K562 (cell line): ENCODE data around the gene GSKIP. TPM values are rescaled to one million over a fixed set of nuclear protein-coding genes. Genes with fewer than 3 reads are reported as not detected.

ENCODE experiments used
- ATAC-seq: fragments of 200-7000 bp; cut with Tn5 transposase; 3 replicates; pipeline ENCODE4 v1.9.1; 2020; ENCODE audit warnings: moderate library complexity
- BruUV-seq: library from RNA; stranded (reverse); fragments of 400-500 nt; replicated peaks from 2 replicates; lab custom pipeline; 2021; lab: Mats Ljungman, UMichigan
- CTCF ChIA-PET: fragments of 300-600 bp; formaldehyde crosslinking; extraction: SDS; loops from one replicate; lab custom pipeline; 2021; ENCODE audit warnings: low intra/inter-chr PET ratio; lab: Yijun Ruan, JAX
- POLR2A ChIA-PET: fragments of 300-600, 350-650 bp; sonication (Branson Sonifier 250); formaldehyde crosslinking; extraction: SDS; loops from one replicate; lab custom pipeline; 2021; ENCODE audit warnings: antibody characterized with exemption, inconsistent platforms; lab: Yijun Ruan, JAX
- DNase-seq, 4 experiments: peaks; one replicate each; pipeline versions ENCODE4 v3.0.0 to v3.0.0-alpha.2; 2011 to 2018; ENCODE audit warnings: low spot score in 3 of 4, mixed read lengths in 3 of 4; ENCODE audit errors: extremely low read depth in 1 of 4
- FAIRE-seq: peaks from 2 replicates; lab custom pipeline; 2011; peaks lifted over from hg19 to GRCh38; lab: Jason Lieb, UNC
- H2AFZ ChIP-seq: 2 replicates; pipeline ENCODE4 v1.6.0; 2011; ENCODE audit warnings: low read depth, low read length, control low read depth, inconsistent platforms
- H3K27ac ChIP-seq: fragments of 200-600 bp; 3 replicates; pipeline ENCODE4 v1.8.0; 2011; ENCODE audit warnings: low read depth, mild to moderate bottlenecking, control low read depth, inconsistent platforms, low read length, moderate library complexity, mixed read lengths; ENCODE audit errors: extremely low read depth
- H3K27me3 ChIP-seq, 2 experiments: fragments of 300-600 bp in 1 of 2; 2 replicates in 1 of 2; 3 replicates in 1 of 2; pipeline versions ENCODE4 v1.6.0 to v1.8.0; 2011; ENCODE audit warnings: inconsistent platforms in 2 of 2, low read length in 2 of 2, mild to moderate bottlenecking in 1 of 2, mixed read lengths in 1 of 2, moderate library complexity in 1 of 2; ENCODE audit not compliant: control insufficient read depth in 2 of 2, insufficient read depth in 2 of 2
- H3K36me3 ChIP-seq: fragments of 300-600 bp; 3 replicates; pipeline ENCODE4 v1.8.0; 2011; ENCODE audit warnings: mild to moderate bottlenecking, low read length, inconsistent platforms; ENCODE audit not compliant: control insufficient read depth, insufficient read depth
- H3K4me1 ChIP-seq, 2 experiments: fragments of 200-600 bp in 1 of 2; replicated peaks in 1 of 2; 2 replicates in 1 of 2; 3 replicates in 1 of 2; pipeline versions ENCODE4 v1.5.1 to v1.8.0; 2011; ENCODE audit warnings: inconsistent platforms in 2 of 2, low read length in 2 of 2, mild to moderate bottlenecking in 1 of 2, mixed read lengths in 1 of 2, moderate library complexity in 1 of 2; ENCODE audit not compliant: control insufficient read depth in 2 of 2, insufficient read depth in 2 of 2
- H3K4me2 ChIP-seq: 2 replicates; pipeline ENCODE4 v1.6.1; 2011; ENCODE audit warnings: low read length, control low read depth, inconsistent platforms, mixed read lengths; ENCODE audit not compliant: insufficient read depth
- H3K4me3 ChIP-seq: fragments of 200-600 bp; sonication (generic), shearing (Covaris generic); 2 replicates; pipeline ENCODE4 v1.5.1; 2016; ENCODE audit warnings: control low read depth, inconsistent platforms
- H3K79me2 ChIP-seq: fragments of 200-600 bp; 3 replicates; pipeline ENCODE4 v1.8.0; 2011; ENCODE audit warnings: low read length, inconsistent platforms; ENCODE audit not compliant: control insufficient read depth, insufficient read depth
- H3K9ac ChIP-seq, 2 experiments: 2 replicates each; pipeline versions ENCODE4 v1.6.0 to v1.6.1; 2011; ENCODE audit warnings: low read depth in 2 of 2, low read length in 2 of 2, control low read depth in 1 of 2, inconsistent platforms in 1 of 2, mild to moderate bottlenecking in 1 of 2, mixed read lengths in 1 of 2; ENCODE audit not compliant: insufficient read depth in 1 of 2
- H3K9me1 ChIP-seq: one replicate; pipeline ENCODE4 v1.6.0; 2011; ENCODE audit warnings: inconsistent platforms, mild to moderate bottlenecking, low read length, moderate library complexity; ENCODE audit not compliant: control insufficient read depth, insufficient read depth
- H3K9me3 ChIP-seq: replicated peaks from 2 replicates; pipeline ENCODE4 v1.5.1; 2011; ENCODE audit warnings: low read depth, low read length, inconsistent platforms; ENCODE audit not compliant: control insufficient read depth, insufficient read depth
- H4K20me1 ChIP-seq: replicated peaks from 2 replicates; pipeline ENCODE4 v1.6.1; 2011; ENCODE audit warnings: low read length, inconsistent platforms, mixed read lengths; ENCODE audit not compliant: control insufficient read depth, insufficient read depth
- CREBBP ChIP-seq: IDR thresholded peaks from one replicate; pipeline ENCODE4 v1.6.1; 2012; ENCODE audit warnings: low read depth, mild to moderate bottlenecking, control low read depth, inconsistent platforms, low read length
- ELF1 ChIP-seq: fragments of 200-800 bp; sonication (Bioruptor generic); IDR thresholded peaks from 2 replicates; pipeline ENCODE4 v1.6.1; 2016; ENCODE audit warnings: missing genetic modification characterization, missing compliant biosample characterization
- ELF4 ChIP-seq: fragments of 450-650 bp; formaldehyde crosslinking; IDR thresholded peaks from 2 replicates; pipeline ENCODE4 v1.4.0; 2022; ENCODE audit warnings: missing genetic modification characterization
- KDM5B ChIP-seq: fragments of 200-600 bp; sonication (generic); IDR thresholded peaks from 2 replicates; pipeline ENCODE4 v1.6.1; 2012; ENCODE audit warnings: low read depth, mild to moderate bottlenecking, moderate library complexity, low read length, control low read depth, inconsistent platforms; ENCODE audit not compliant: insufficient replicate concordance
- KLF1 ChIP-seq: fragments of 450-650 bp; IDR thresholded peaks from 2 replicates; pipeline ENCODE4 v1.6.1; 2016; ENCODE audit warnings: missing genetic modification characterization, missing compliant biosample characterization
- KLF10 ChIP-seq: fragments of 250-450 bp; sonication (Bioruptor Pico); IDR thresholded peaks from 2 replicates; pipeline ENCODE4 v1.6.1; 2021; ENCODE audit warnings: matching md5 sums
- MEF2A ChIP-seq: IDR thresholded peaks from 2 replicates; pipeline ENCODE4 v1.6.1; 2011; ENCODE audit warnings: low read depth, mild to moderate bottlenecking, low read length, moderate library complexity; ENCODE audit not compliant: control insufficient read depth
- RBM17 ChIP-seq: fragments of 200-400 bp; formaldehyde crosslinking; IDR thresholded peaks from 2 replicates; pipeline ENCODE4 v1.6.1; 2017; ENCODE audit warnings: low read depth, mild to moderate bottlenecking, low read length, borderline replicate concordance
- SOX6 ChIP-seq: fragments of 450-650 bp; IDR thresholded peaks from 2 replicates; pipeline ENCODE4 v1.6.1; 2014; ENCODE audit warnings: mild to moderate bottlenecking
- TCF3 ChIP-seq: sonication (generic); formaldehyde crosslinking; IDR thresholded peaks from 2 replicates; pipeline ENCODE4 v1.4.0; 2020; ENCODE audit warnings: mild to moderate bottlenecking, missing genetic modification reagents
- TEAD1 ChIP-seq, 2 experiments: fragments of 450-650 bp in 1 of 2; sonication (generic) in 1 of 2; formaldehyde crosslinking; IDR thresholded peaks; 2 replicates each; pipeline versions ENCODE4 v1.4.0 to v1.8.0; 2020 to 2022; ENCODE audit warnings: mild to moderate bottlenecking in 2 of 2, missing genetic modification reagents in 1 of 2
- ZNF23 ChIP-seq: fragments of 250-450 bp; sonication (Bioruptor Pico); IDR thresholded peaks from 2 replicates; pipeline ENCODE4 v1.4.0; 2020; ENCODE audit warnings: mild to moderate bottlenecking
- ZNF384 ChIP-seq: IDR thresholded peaks from 2 replicates; pipeline ENCODE4 v1.6.1; 2012; ENCODE audit warnings: low read depth, low read length, improper control_type of control experiment
- ZNF436 ChIP-seq: fragments of 250-450, 450-650 bp; sonication (Bioruptor Pico); formaldehyde crosslinking; IDR thresholded peaks from 2 replicates; pipeline ENCODE4 v1.7.0; 2020; ENCODE audit warnings: mild to moderate bottlenecking
- ZNF707 ChIP-seq: fragments of 250-450 bp; sonication (Bioruptor Pico); conservative IDR thresholded peaks from 2 replicates; pipeline ENCODE4 v1.8.0; 2022; ENCODE audit warnings: inconsistent platforms, mild to moderate bottlenecking, moderate library complexity
- ZSCAN32 ChIP-seq: fragments of 450-650 bp; formaldehyde crosslinking; IDR thresholded peaks from 2 replicates; pipeline ENCODE4 v1.4.0; 2020; ENCODE audit warnings: mild to moderate bottlenecking, moderate library complexity
- WGBS: fragments of 100-300 bp; shearing (Covaris generic); methylation state at CpG from one replicate; pipeline ENCODE4 v1.1.6; 2016; ENCODE audit warnings: low coverage, mixed read lengths; ENCODE audit not compliant: insufficient coverage; ENCODE audit errors: missing lambda C conversion rate; 5-methylcytosine and 5-hydroxymethylcytosine counted together
- in situ Hi-C: fragments of 300-500 bp; cut with MboI; formaldehyde crosslinking; loops from 4 replicates; pipeline ENCODE4 v1.15.0; 2018; ENCODE audit warnings: inconsistent platforms, mixed read lengths
- intact Hi-C: fragments of 100-400 bp; cut with micrococcal nuclease; formaldehyde crosslinking; loops from 2 replicates; pipeline ENCODE4 v1.14.2; 2022
- polyA plus RNA-seq, 8 experiments: library from polyadenylated mRNA; depleted of rRNA in 4 of 8; stranded (reverse) in 5 of 8; unstranded in 3 of 8; fragments of >200 nt; fragmentation: Nextera tagmentation in 2 of 8; fragmentation: Illumina TruSeq in 1 of 8; extraction: Ambion mirVana in 2 of 8; extraction: Trizol in 1 of 8; gene quantifications; 2 replicates each; pipeline versions ENCODE4 v1.2.1 to v1.2.3, GENCODE V29; 2011 to 2014; ENCODE audit warnings: inconsistent platforms in 1 of 8, missing spikeins in 1 of 8
- total RNA-seq, 7 experiments: library from RNA; depleted of rRNA in 6 of 7; stranded (reverse); fragments of >200 nt in 6 of 7; fragmentation: Illumina TruSeq in 2 of 7; extraction: Trizol in 2 of 7; gene quantifications; 2 replicates each; pipeline versions ENCODE4 v1.2.1 to v1.2.3, GENCODE V29; 2011 to 2021; ENCODE audit warnings: low replicate concordance in 1 of 7
- TF ChIP-seq, protein P1 (sequence below): fragments of 250-450 bp; sonication (Bioruptor Pico); IDR thresholded peaks from 2 replicates; pipeline ENCODE4 v1.5.1; 2021; ENCODE audit warnings: mild to moderate bottlenecking
- TF ChIP-seq, protein P2 (sequence below): fragments of 450-650 bp; IDR thresholded peaks from 2 replicates; pipeline ENCODE4 v1.6.1; 2016; ENCODE audit warnings: missing biosample characterization, missing genetic modification characterization
- TF ChIP-seq, protein P3 (sequence below), 2 experiments: fragments of 450-650 bp in 1 of 2; sonication (generic) in 1 of 2; formaldehyde crosslinking in 1 of 2; IDR thresholded peaks in 1 of 2; conservative IDR thresholded peaks in 1 of 2; 2 replicates each; pipeline versions ENCODE4 v1.6.1 to v1.8.1; 2016 to 2023; ENCODE audit warnings: mild to moderate bottlenecking in 2 of 2, moderate library complexity in 2 of 2, inconsistent platforms in 1 of 2, missing genetic modification reagents in 1 of 2
- TF ChIP-seq, protein P4 (sequence below): sonication (generic); formaldehyde crosslinking; IDR thresholded peaks from 2 replicates; pipeline ENCODE4 v1.8.0; 2023; ENCODE audit warnings: mild to moderate bottlenecking, missing genetic modification reagents

Gene GSKIP
- total and polyA plus RNA-seq, 9 of the 15 experiments (the other 6 are each of a cell fraction or from before 2014, with no cell fraction given): 12.9 to 58.9 (median 22.2) TPM

DNA sequence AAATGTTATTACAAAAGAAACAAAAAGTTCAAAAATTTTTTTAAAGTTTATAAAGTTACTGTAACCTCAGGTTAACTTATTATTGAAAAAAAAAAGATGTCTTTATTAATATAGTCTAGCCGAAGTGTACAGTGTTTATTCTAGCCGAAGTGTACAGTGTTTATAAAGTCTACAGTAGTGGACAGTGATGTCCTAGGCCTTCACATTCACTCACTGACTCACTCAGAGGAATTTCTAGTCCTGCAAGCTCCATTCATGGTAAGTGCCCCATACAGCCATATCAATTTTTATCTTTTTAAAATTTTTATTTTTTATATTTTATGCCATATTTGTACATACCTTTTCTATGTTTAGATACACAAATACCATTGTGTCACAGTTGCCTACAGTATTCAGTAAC, 10.6 kb upstream of the GSKIP start:
- ATAC-seq (no peak), FAIRE-seq (no peak), DNase-seq (no peak)
- Histone ChIP-seq H4K20me1 (no peaks in the 10 kb centered on the region), H3K4me1 (peaks cover 4 to 26% of the 10 kb centered on the region in 2 experiments; a peak in 4 of 5 replicates), H3K36me3 (no peaks in the 10 kb centered on the region; the same call in 2 of the 3 replicates), H3K27me3 (no peaks in the 10 kb centered on the region), H2AFZ (no peak overlapping the region), H3K9me1 (no peaks in the 10 kb centered on the region), H3K9ac (no peak overlapping the region), H3K4me3 (no peak overlapping the region), H3K79me2 (peaks cover 46% of the 10 kb centered on the region), H3K27ac (peak overlapping the region; percentile 44; the same call in 2 of the 3 replicates), H3K9me3 (no peaks in the 10 kb centered on the region), H3K4me2 (no peak overlapping the region)
- POLR2A ChIA-PET: no interaction called here
- 74% methylated on average over 2 of the region's 2 CpGs for WGBS
- TF ChIP-seq ZNF23 (no peak), KDM5B (no peak), SOX6 (no peak), TCF3 (CRISPR knock-in tag) (no peak), RBM17 (no peak), ELF1 (tag) (no peak), ZNF436 (no peak), KLF10 (CRISPR knock-in tag) (no peak), TEAD1 (CRISPR knock-in tag; IDR thresholded peaks at IDR 0.05) (no peak), ZSCAN32 (no peak), ZNF707 (no peak), KLF1 (tag) (no peak), MEF2A (no peak), CREBBP (no peak), ELF4 (CRISPR knock-in tag) (no peak), ZNF384 (no peak)
- TF ChIP-seq, protein P1, sequence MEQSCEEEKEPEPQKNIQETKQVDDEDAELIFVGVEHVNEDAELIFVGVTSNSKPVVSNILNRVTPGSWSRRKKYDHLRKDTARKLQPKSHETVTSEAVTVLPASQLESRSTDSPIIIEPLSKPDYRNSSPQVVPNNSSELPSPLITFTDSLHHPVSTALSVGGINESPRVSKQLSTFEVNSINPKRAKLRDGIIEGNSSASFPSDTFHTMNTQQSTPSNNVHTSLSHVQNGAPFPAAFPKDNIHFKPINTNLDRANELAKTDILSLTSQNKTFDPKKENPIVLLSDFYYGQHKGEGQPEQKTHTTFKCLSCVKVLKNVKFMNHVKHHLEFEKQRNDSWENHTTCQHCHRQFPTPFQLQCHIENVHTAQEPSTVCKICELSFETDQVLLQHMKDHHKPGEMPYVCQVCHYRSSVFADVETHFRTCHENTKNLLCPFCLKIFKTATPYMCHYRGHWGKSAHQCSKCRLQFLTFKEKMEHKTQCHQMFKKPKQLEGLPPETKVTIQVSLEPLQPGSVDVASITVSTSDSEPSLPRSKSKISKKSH (CRISPR knock-in tag): no peak
- TF ChIP-seq, protein P2, sequence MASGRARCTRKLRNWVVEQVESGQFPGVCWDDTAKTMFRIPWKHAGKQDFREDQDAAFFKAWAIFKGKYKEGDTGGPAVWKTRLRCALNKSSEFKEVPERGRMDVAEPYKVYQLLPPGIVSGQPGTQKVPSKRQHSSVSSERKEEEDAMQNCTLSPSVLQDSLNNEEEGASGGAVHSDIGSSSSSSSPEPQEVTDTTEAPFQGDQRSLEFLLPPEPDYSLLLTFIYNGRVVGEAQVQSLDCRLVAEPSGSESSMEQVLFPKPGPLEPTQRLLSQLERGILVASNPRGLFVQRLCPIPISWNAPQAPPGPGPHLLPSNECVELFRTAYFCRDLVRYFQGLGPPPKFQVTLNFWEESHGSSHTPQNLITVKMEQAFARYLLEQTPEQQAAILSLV (tag): no peak
- TF ChIP-seq, protein P3, sequence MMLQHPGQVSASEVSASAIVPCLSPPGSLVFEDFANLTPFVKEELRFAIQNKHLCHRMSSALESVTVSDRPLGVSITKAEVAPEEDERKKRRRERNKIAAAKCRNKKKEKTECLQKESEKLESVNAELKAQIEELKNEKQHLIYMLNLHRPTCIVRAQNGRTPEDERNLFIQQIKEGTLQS (IDR thresholded peaks at IDR 0.05): no peak
- TF ChIP-seq, protein P3 (CRISPR knock-in tag; conservative IDR thresholded peaks at IDR 0.05): no peak
- TF ChIP-seq, protein P4, sequence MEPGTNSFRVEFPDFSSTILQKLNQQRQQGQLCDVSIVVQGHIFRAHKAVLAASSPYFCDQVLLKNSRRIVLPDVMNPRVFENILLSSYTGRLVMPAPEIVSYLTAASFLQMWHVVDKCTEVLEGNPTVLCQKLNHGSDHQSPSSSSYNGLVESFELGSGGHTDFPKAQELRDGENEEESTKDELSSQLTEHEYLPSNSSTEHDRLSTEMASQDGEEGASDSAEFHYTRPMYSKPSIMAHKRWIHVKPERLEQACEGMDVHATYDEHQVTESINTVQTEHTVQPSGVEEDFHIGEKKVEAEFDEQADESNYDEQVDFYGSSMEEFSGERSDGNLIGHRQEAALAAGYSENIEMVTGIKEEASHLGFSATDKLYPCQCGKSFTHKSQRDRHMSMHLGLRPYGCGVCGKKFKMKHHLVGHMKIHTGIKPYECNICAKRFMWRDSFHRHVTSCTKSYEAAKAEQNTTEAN (CRISPR knock-in tag): no peak
- BruUV-seq: no TSS peak
- in situ Hi-C loops: no loop called here
- intact Hi-C loops: no loop called here
- CTCF ChIA-PET: no interaction called here
